Measurements from ENCODE around the gene RMRP. TPM values are rescaled to one million over a fixed set of nuclear protein-coding genes. Genes with fewer than 3 reads are reported as not detected.

Gene RMRP
- total RNA-seq, 3 donors from 2014 or later = 1,664 to 2,064 (median 2,058) TPM

GRCh38 chr9:35636135-35636876 lies 21.5 kb downstream of the RMRP start:
- intact Hi-C loops (cut with DNase I; ENCODE audit: low total_unique reads) = no loop called here
- Histone ChIP-seq H3K9me3 (no peaks in the 10 kb centered on the region), H3K4me3 (no peak overlapping the region), H3K27me3 (no peaks in the 10 kb centered on the region), H3K27ac (no peak overlapping the region), H3K36me3 (no peaks in the 10 kb centered on the region), H3K4me1 (no peaks in the 10 kb centered on the region)
- no peak for DNase-seq (ENCODE audit: low spot score in 2 of 2)
- no peak for TF ChIP-seq POLR2A (IDR thresholded peaks at IDR 0.05)
- TF ChIP-seq CTCF (IDR thresholded peaks at IDR 0.05) = no peak
- TF ChIP-seq POLR2AphosphoS5 (IDR thresholded peaks at IDR 0.05) = no peak

- Histone ChIP-seq H3K36me3 (no peaks in the 10 kb centered on the region), H3K9me3 (no peaks in the 10 kb centered on the region), H3K4me1 (no peaks in the 10 kb centered on the region), H3K4me3 (no peak overlapping the region), H3K27ac (no peak overlapping the region), H3K27me3 (no peaks in the 10 kb centered on the region)
- intact Hi-C loops (cut with DNase I; ENCODE audit: low total_unique reads) = no loop called here
- DNase-seq (ENCODE audit: low spot score in 2 of 2) = no peak
- TF ChIP-seq POLR2AphosphoS5 (IDR thresholded peaks at IDR 0.05) = no peak
- no peak for TF ChIP-seq POLR2A (IDR thresholded peaks at IDR 0.05)
- no peak for TF ChIP-seq CTCF (IDR thresholded peaks at IDR 0.05)
Measured at GRCh38 chr9:35635730-35636129, 22.1 kb downstream of the RMRP start.

DNA sequence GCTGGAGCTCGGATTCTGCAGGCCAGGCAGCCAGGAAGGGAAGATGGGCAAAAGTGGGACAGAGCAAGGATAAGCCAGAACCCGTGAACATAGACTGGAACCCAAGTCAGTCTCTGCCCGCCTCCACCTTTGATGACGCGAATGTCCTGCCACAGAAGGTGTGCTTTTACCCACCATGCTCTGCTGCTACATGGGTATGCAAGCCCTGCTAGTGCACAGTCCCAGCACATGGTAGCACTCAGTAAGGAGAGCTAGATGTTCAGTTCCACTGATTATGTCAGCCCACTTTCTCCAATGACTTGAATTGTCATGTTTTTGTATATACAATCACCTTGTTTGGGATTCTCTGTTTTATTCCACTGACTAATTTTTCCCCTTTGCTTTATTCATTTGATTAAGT lies 28.2 kb downstream of the RMRP start:
- no peak overlapping the region for H3K4me3 ChIP-seq
- H3K27ac ChIP-seq = no peak overlapping the region
- H3K36me3 ChIP-seq = no peaks in the 10 kb centered on the region
- H3K27me3 ChIP-seq = no peaks in the 10 kb centered on the region
- intact Hi-C loops (cut with DNase I; ENCODE audit: low total_unique reads) = no loop called here
- no peaks in the 10 kb centered on the region for H3K4me1 ChIP-seq
- TF ChIP-seq POLR2AphosphoS5 (IDR thresholded peaks at IDR 0.05) (no peak), POLR2A (IDR thresholded peaks at IDR 0.05) (no peak), CTCF (IDR thresholded peaks at IDR 0.05) (no peak)
- DNase-seq (ENCODE audit: low spot score in 2 of 2) = no peak
- H3K9me3 ChIP-seq = no peaks in the 10 kb centered on the region

GRCh38 chr9:35628389-35628991 lies 29.3 kb downstream of the RMRP start:
- H3K27ac ChIP-seq = no peak overlapping the region
- DNase-seq (ENCODE audit: low spot score in 2 of 2) = no peak
- H3K9me3 ChIP-seq = no peaks in the 10 kb centered on the region
- H3K27me3 ChIP-seq = no peaks in the 10 kb centered on the region
- no peaks in the 10 kb centered on the region for H3K4me1 ChIP-seq
- H3K36me3 ChIP-seq = no peaks in the 10 kb centered on the region
- H3K4me3 ChIP-seq = no peak overlapping the region
- intact Hi-C loops (cut with DNase I; ENCODE audit: low total_unique reads) = no loop called here
- no peak for TF ChIP-seq POLR2AphosphoS5 (IDR thresholded peaks at IDR 0.05)
- no peak for TF ChIP-seq CTCF (IDR thresholded peaks at IDR 0.05)
- TF ChIP-seq POLR2A (IDR thresholded peaks at IDR 0.05) = no peak

DNA sequence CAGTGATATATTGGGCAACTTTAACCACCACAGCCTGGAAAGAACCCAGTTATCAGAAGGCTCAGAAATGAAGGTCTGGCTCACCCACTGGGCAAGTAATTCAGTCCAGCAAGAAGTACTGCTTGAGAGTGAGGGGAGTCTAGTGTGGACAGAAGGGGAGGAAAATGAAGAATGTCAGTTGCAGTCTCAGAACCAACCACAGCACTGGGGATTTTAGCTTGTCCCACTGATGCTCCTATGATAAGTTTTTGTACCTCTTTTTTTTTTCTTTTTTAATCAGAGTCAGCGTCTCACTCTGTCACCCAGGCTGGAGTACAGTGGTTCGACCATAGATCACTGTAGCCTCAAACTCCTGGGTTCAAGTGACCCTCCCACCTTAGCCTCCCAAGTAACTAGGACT lies 30.2 kb downstream of the RMRP start:
- Histone ChIP-seq H3K27ac (no peak overlapping the region), H3K36me3 (no peaks in the 10 kb centered on the region), H3K27me3 (no peaks in the 10 kb centered on the region), H3K4me1 (no peaks in the 10 kb centered on the region), H3K9me3 (no peaks in the 10 kb centered on the region), H3K4me3 (no peak overlapping the region)
- TF ChIP-seq CTCF (IDR thresholded peaks at IDR 0.05) (no peak), POLR2AphosphoS5 (IDR thresholded peaks at IDR 0.05) (no peak), POLR2A (IDR thresholded peaks at IDR 0.05) (no peak)
- no peak for DNase-seq (ENCODE audit: low spot score in 2 of 2)
- intact Hi-C loops (cut with DNase I; ENCODE audit: low total_unique reads) = no loop called here

Data from breast epithelium (tissue), 4 donors.